Measurements from ENCODE around the gene FADS1. TPM values are rescaled to one million over a fixed set of nuclear protein-coding genes. Genes with fewer than 3 reads are reported as not detected.
A peak's percentile ranks its signal among the peaks of the same experiment; 100 is the strongest.

FADS1 gene
- total and polyA plus RNA-seq, 11 donors: 14.3 to 72.6 (median 23.6) TPM

DNA sequence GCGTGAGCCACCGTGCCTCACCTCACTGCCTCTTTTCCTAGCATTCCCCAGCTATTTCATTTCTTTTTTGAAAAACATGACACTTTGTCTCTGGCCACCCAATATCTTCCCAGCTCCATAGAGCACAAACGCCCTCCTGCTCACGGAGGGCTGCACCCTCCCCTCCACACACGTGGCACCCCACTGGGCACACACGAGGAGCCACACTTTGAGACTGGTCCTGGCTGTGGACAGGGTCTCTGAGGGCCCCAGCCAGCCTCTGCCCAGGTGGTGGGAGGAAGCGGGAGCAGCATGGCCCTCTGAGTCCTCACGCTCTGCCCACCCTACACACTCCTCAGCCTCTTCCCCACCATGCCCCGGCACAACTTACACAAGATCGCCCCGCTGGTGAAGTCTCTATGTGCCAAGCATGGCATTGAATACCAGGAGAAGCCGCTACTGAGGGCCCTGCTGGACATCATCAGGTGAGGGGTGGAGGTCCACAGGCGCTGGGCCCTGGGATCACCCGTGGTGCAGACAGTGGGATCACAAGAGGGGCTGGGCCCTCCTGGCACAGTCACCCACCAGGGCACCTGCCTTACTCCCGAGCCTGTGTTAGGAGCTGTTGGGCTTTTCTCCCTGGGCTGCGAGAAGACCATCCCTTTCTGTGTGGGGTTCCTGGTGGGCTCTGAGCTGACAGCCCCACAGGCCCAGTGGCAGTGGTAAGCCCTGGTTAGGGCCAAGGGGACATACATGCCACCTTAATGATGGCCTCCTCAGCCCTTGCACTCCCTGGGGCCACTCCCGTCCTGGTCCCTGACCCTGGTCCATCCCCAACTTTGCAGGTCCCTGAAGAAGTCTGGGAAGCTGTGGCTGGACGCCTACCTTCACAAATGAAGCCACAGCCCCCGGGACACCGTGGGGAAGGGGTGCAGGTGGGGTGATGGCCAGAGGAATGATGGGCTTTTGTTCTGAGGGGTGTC is 48.3 kb upstream of the FADS1 start:
- Histone ChIP-seq H3K4me1 (peaks cover 0 to 28% (median 12%) of the 10 kb centered on the region in 12 donors), H3K36me3 (peaks cover 0 to 46% (median 14%) of the 10 kb centered on the region in 9 donors), H3K27ac (no peak overlapping the region), H3K27me3 (no peaks in the 10 kb centered on the region), H3K9me3 (no peaks in the 10 kb centered on the region), H3K4me3 (no peak overlapping the region)
- no peak for TF ChIP-seq POLR2A (IDR thresholded peaks at IDR 0.05)
- TF ChIP-seq, protein P1, sequence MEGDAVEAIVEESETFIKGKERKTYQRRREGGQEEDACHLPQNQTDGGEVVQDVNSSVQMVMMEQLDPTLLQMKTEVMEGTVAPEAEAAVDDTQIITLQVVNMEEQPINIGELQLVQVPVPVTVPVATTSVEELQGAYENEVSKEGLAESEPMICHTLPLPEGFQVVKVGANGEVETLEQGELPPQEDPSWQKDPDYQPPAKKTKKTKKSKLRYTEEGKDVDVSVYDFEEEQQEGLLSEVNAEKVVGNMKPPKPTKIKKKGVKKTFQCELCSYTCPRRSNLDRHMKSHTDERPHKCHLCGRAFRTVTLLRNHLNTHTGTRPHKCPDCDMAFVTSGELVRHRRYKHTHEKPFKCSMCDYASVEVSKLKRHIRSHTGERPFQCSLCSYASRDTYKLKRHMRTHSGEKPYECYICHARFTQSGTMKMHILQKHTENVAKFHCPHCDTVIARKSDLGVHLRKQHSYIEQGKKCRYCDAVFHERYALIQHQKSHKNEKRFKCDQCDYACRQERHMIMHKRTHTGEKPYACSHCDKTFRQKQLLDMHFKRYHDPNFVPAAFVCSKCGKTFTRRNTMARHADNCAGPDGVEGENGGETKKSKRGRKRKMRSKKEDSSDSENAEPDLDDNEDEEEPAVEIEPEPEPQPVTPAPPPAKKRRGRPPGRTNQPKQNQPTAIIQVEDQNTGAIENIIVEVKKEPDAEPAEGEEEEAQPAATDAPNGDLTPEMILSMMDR (IDR thresholded peaks at IDR 0.05): no peak
- 90 to 96% (median 95%) methylated on average over 12 to 20 of the region's 20 CpGs for WGBS, 4 donors
- DNase-seq (no peak), ATAC-seq (no peak)
- intact Hi-C loops (cut with DNase I): loop anchor here in 2 of 10 donors (5.0 kb wide), 2 partner anchors 48 to 53 kb away; partner anchors contain the start of gene FADS1 (in 1 of the 2)

GRCh38 chr11:61863548-61864081 is 46.8 kb upstream of the FADS1 start:
- 88 to 96% (median 92%) methylated on average over 11 to 13 of the region's 13 CpGs for WGBS, 4 donors
- ATAC-seq (no peak), DNase-seq (no peak)
- H3K9me3 ChIP-seq: no peaks in the 10 kb centered on the region
- intact Hi-C loops (cut with DNase I): loop anchor here in 2 of 10 donors (5.0 kb wide), 2 partner anchors 46 to 51 kb away; partner anchors contain the start of gene FADS1 (in 1 of the 2)
- no peak for TF ChIP-seq POLR2A (IDR thresholded peaks at IDR 0.05)
- TF ChIP-seq, protein P1 (IDR thresholded peaks at IDR 0.05): no peak
- H3K27ac ChIP-seq: no peak overlapping the region
- H3K4me3 ChIP-seq: no peak overlapping the region
- peaks cover 0 to 29% (median 11%) of the 10 kb centered on the region in 12 donors for H3K4me1 ChIP-seq
- H3K36me3 ChIP-seq: peaks cover 0 to 61% (median 23%) of the 10 kb centered on the region in 9 donors
- no peaks in the 10 kb centered on the region for H3K27me3 ChIP-seq

- no peaks in the 10 kb centered on the region for H3K27me3 ChIP-seq
- intact Hi-C loops (cut with DNase I): loop anchor here in 2 of 10 donors (5.0 kb wide), 2 partner anchors 46 to 51 kb away; partner anchors contain the start of gene FADS1 (in 1 of the 2)
- H3K36me3 ChIP-seq: peaks cover 0 to 68% (median 24%) of the 10 kb centered on the region in 9 donors
- peak overlapping the region in 4 of 12 donors; percentile 72 to 82 (median 74) for H3K27ac ChIP-seq
- ATAC-seq (no peak), DNase-seq (no peak)
- peaks cover 0 to 29% (median 11%) of the 10 kb centered on the region in 12 donors for H3K4me1 ChIP-seq
- TF ChIP-seq, protein P1 (IDR thresholded peaks at IDR 0.05): no peak
- no peak for TF ChIP-seq POLR2A (IDR thresholded peaks at IDR 0.05)
- H3K9me3 ChIP-seq: no peaks in the 10 kb centered on the region
- no peak overlapping the region for H3K4me3 ChIP-seq
- 90 to 94% (median 92%) methylated on average over 16 to 18 of the region's 18 CpGs for WGBS, 4 donors
Measured at GRCh38 chr11:61862714-61863547, 46.1 kb upstream of the FADS1 start.
